ENCODE results near the gene RTP2. TPM values are rescaled to one million over a fixed set of nuclear protein-coding genes. Genes with fewer than 3 reads are reported as not detected.
A peak's percentile ranks its signal among the peaks of the same experiment; 100 is the strongest.

RTP2 gene
- not detected for total RNA-seq

GRCh38 chr3:187702507-187703033, at the start of gene RTP2:
RTP2 (minus strand) TSS chr3:187702557; CDS start chr3:187702128, 429 bp downstream.
- 33 to 54% methylated on average over 2 to 4 of the region's 4 CpGs for WGBS, 2 donors (ENCODE audit: low coverage in 1 of 2)
- Histone ChIP-seq H3K9me3 (no peaks in the 10 kb centered on the region), H3K4me1 (no peaks in the 10 kb centered on the region), H3K27me3 (no peaks in the 10 kb centered on the region), H3K4me3 (no peak within 1 kb of the TSS), H3K27ac (no peak within 1 kb of the TSS), H3K36me3 (no peaks in the 10 kb centered on the region)
- no peak for TF ChIP-seq POLR2A (IDR thresholded peaks at IDR 0.05)
- no peak for TF ChIP-seq CTCF (IDR thresholded peaks at IDR 0.05)
- TF ChIP-seq POLR2AphosphoS5 (IDR thresholded peaks at IDR 0.05), result no peak
- no peak for TF ChIP-seq EP300 (IDR thresholded peaks at IDR 0.05)
- no peak for ATAC-seq

GRCh38 chr3:187750513-187751123, 48.3 kb upstream of the RTP2 start:
- H3K36me3 ChIP-seq, result no peaks in the 10 kb centered on the region
- H3K4me3 ChIP-seq, result peak overlapping the region; percentile 21 to 41
- peak overlapping the region; percentile 88 to 99 (median 96) for H3K27ac ChIP-seq
- 34 to 36% methylated on average over 1 to 11 of the region's 11 CpGs for WGBS, 2 donors (ENCODE audit: low coverage in 1 of 2)
- no peaks in the 10 kb centered on the region for H3K9me3 ChIP-seq
- peaks cover 0 to 53% (median 0%) of the 10 kb centered on the region in 3 donors for H3K4me1 ChIP-seq
- TF ChIP-seq POLR2AphosphoS5 (IDR thresholded peaks at IDR 0.05), result no peak
- TF ChIP-seq CTCF (IDR thresholded peaks at IDR 0.05), result no peak
- TF ChIP-seq POLR2A (IDR thresholded peaks at IDR 0.05), result no peak
- no peak for TF ChIP-seq EP300 (IDR thresholded peaks at IDR 0.05)
- no peaks in the 10 kb centered on the region for H3K27me3 ChIP-seq
- peak; percentile 3 for ATAC-seq

- Histone ChIP-seq H3K4me1 (peaks cover 0 to 53% (median 0%) of the 10 kb centered on the region in 3 donors), H3K9me3 (no peaks in the 10 kb centered on the region), H3K27me3 (no peaks in the 10 kb centered on the region), H3K4me3 (peak overlapping the region; percentile 21 to 41), H3K27ac (peak overlapping the region; percentile 88 to 99 (median 96)), H3K36me3 (no peaks in the 10 kb centered on the region)
- WGBS, 2 donors (ENCODE audit: low coverage in 1 of 2), result 5 to 22% methylated on average over 6 to 14 of the region's 14 CpGs
- TF ChIP-seq POLR2AphosphoS5 (IDR thresholded peaks at IDR 0.05) (no peak), POLR2A (IDR thresholded peaks at IDR 0.05) (no peak), EP300 (IDR thresholded peaks at IDR 0.05) (no peak), CTCF (IDR thresholded peaks at IDR 0.05) (no peak)
- peak; percentile 39 for ATAC-seq
Measured at GRCh38 chr3:187750006-187750512, 47.7 kb upstream of the RTP2 start.

- WGBS, 2 donors (ENCODE audit: low coverage in 1 of 2), result 21 to 40% methylated on average over 1 to 2 of the region's 2 CpGs
- no peaks in the 10 kb centered on the region for H3K36me3 ChIP-seq
- no peaks in the 10 kb centered on the region for H3K27me3 ChIP-seq
- H3K27ac ChIP-seq, result peak overlapping the region; percentile 88 to 99 (median 96)
- peak; percentile 26 for ATAC-seq
- H3K4me3 ChIP-seq, result no peak overlapping the region
- peaks cover 0 to 56% (median 0%) of the 10 kb centered on the region in 3 donors for H3K4me1 ChIP-seq
- no peaks in the 10 kb centered on the region for H3K9me3 ChIP-seq
- TF ChIP-seq EP300 (IDR thresholded peaks at IDR 0.05) (no peak), POLR2A (IDR thresholded peaks at IDR 0.05) (no peak), CTCF (IDR thresholded peaks at IDR 0.05) (peak; percentile 93 to 98 (median 96)), POLR2AphosphoS5 (IDR thresholded peaks at IDR 0.05) (peak; percentile 56)
Measured at GRCh38 chr3:187748050-187748481, 45.7 kb upstream of the RTP2 start.

Data from gastroesophageal sphincter (tissue), 4 donors.